22Rv1 (cell line): Measurements from ENCODE around the gene DCPS.

Source experiments
- CTCF ChIP-seq: fragments of 450-650 bp; IDR thresholded peaks from 2 replicates; pipeline ENCODE4 v1.5.1; 2017; ENCODE audit warnings: mild to moderate bottlenecking
- ZFX ChIP-seq: fragments of 450-650 bp; IDR thresholded peaks from 2 replicates; pipeline ENCODE4 v1.6.1; 2017; ENCODE audit warnings: antibody characterized with exemption, borderline replicate concordance

- no peak for TF ChIP-seq CTCF
- TF ChIP-seq ZFX, result no peak
Measured at GRCh38 chr11:126319374-126319740, 15.5 kb downstream of the DCPS start.
